IPS-11a (cell line): Measurements from ENCODE around the gene SAMD11.
"Not testable (repeated sequence)": the region's sequence is repeated elsewhere in the genome, so short reads cannot be mapped to it uniquely, and the experiment has no call there.

Experiments
- H3K4me3 ChIP-seq: one replicate; pipeline ENCODE4 v1.5.1; 2013; ENCODE audit warnings: low read depth, low read length, control low read depth

SAMD11 gene

DNA sequence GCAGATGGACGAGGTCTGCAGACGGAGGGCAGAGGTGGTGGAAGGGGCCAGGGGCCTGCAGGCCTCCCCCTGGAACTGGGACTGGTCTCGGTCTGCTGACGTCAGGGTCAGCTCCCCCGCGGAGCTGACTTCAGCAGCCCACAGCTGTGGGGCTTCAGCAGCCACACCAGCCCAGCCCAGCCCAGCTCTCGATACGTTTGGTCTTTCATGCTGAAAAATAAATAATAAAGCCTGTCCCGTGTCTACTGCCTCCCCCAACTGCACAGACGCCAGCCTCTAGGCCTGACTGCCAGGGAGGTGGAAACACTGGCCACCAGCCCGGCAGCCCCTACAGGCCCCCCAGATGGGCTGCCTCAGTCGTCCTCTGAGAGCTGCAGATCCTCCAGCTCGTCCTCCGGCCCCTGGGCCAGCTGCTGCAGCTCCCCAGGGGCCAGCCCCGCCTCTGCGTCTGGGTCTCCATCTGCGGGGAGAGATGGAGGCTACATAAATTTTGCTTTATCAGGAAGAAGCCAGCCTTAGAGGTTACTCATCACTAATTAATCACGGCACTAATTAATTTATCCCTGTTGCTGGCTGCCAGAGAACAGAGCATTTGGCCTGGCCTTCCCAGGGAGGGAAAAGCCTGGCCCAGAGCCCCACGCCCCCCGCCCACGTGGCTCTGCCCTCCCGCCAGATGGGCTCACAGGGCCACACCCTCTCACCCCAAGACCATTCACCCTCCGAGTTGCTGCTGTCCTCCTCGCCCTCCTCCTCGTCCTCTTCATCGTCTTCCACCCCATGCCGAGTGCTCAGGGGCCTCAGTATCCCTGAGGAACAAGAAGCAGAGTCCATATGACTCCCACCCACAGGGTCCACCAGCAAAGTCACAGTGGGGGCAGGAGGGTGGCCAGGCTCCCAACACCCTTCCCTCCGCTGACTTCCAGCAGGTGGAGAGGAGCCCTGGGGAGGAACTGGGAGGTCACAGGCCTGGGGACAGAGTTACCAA is 20.9 kb downstream of the SAMD11 start:
- no peak overlapping the region for H3K4me3 ChIP-seq

GRCh38 chr1:945688-946556 is 22.2 kb downstream of the SAMD11 start:
- no peak overlapping the region for H3K4me3 ChIP-seq

DNA sequence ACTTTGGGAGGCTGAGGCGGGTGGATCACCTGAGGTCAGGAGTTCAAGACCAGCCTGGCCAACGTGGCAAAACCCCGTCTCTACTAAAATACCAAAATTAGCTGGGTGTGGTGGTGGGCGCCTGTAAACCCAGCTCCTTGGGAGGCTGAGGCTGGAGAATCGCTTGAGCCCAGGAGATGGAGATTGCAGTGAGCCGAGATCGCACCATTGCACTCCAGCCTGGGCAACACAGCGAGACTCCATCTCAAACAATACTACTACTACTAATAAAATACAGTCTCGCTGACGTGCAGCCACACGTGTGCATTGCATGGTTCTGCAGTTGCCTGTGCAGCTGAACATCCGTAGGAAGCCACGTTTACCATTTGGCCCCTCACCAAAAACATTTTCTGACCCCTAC is 23.1 kb downstream of the SAMD11 start:
- H3K4me3 ChIP-seq = not testable (repeated sequence)

DNA sequence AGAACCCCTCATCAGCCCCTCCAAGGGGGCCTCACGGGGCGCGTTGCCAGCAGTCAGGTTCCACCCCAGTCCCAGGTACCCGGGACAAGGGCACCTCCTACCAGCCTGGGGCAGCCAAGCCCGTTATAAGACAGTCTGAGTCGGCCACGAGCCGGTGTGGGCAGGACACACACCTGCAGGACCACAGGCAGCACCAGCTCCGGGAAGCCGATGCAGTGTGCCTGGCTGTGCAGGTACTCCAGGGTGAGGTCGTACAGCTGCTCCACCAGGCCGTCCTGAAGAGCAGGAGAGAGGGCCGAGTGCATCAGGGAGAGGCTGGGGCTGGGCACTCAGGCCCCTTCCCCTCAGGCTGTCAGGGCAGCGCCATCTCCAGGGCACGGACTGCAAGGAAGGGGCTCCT is 24.2 kb downstream of the SAMD11 start:
- H3K4me3 ChIP-seq = no peak overlapping the region

DNA sequence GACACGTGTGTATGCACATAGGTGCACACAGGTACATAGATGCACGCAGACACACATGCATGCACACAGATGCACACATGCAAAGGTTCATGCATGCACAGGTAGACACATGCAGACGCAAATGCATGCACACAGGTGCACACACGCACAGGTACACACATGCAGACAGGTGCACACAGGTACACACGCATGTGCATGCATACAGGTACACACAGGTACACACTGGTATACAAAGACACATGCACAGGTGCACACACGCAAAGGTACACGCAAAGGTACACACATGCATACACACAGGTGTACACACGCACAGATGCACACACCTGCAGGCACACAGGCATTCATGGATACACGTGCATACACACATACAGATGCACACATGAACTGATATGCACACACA is 26.5 kb downstream of the SAMD11 start:
- no peak overlapping the region for H3K4me3 ChIP-seq

DNA sequence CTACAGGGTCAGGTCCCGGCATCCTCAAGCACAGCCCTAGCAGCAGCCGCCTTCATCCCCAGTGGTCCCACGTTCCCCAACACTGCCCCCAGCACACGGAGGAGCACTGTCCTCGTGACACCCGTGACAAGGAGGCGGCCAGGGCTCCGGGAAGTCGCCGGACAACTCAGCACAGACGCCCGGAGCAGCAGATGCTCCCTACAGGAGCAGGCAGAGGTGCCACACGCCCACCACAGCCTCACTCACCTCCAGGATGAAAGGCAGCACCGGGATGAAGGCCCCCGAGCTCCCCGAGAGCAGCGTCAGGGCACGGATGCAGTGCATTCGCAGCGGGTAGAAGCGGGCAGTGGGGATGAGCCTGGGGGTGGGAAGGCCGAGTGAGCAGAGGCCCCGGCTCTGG is 27.2 kb downstream of the SAMD11 start:
- no peak overlapping the region for H3K4me3 ChIP-seq

GRCh38 chr1:951364-951763 is 27.6 kb downstream of the SAMD11 start:
- no peak overlapping the region for H3K4me3 ChIP-seq

DNA sequence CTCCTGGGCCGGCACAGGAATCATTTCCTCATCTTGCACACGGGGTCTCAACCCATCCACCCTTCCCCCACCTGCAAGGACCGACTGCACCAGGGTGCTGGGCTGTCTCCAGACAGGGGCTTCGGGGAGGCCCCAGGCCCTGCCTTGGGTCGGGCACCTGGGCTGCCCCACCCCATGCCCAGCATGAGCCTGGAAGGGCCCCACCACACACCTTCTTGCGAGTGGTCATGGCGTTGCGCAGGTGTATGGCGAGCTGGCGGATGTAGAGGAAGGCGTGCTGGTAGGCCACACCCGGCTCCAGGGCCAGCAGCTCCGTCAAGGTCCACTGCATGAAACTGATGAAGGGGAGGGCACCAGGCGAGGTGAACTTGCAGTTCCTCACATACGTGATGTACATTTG is 28.5 kb downstream of the SAMD11 start:
- no peak overlapping the region for H3K4me3 ChIP-seq

- H3K4me3 ChIP-seq = no peak overlapping the region
These were observed 28.9 kb downstream of the SAMD11 start for GRCh38 chr1:952603-953002.

DNA sequence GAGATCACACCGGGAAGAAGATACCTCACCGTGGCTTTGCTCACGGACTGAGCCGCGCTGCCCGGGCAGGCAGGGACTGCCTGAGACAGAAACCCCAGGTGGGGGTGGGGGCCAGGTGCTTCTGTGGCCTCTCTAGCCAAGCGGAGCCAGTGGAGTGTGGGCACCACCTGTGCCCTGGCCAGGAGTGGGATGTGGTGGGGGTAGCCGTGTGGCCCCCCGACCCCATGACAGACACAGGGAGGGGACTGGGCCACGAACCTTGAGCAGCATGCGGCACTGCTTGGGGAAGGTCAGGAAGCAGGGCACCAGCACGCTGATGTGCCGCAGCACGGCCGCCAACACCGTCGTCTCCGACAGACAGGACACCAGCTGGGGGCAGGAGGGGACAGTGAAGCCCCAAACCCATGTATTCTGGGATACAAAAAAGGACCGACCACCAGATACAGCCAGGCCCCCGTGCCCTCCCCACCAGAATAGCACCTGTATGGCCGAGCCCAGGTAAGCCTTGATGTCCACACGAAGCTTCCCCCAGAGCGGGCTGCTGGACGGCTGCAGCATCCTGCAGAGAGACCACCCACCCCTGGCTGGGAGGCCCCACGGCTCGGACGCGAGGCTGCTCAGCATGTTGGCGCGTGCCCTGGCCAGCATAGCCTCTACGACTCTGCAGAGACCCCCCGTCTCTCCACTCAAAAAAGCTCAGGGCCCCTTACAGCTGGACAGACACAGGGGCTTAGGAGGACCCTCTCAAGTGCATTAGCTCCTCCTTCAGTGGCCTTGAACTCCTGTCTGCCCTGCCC is 30.0 kb downstream of the SAMD11 start:
- H3K4me3 ChIP-seq = no peak overlapping the region

GRCh38 chr1:954927-955326 is 31.2 kb downstream of the SAMD11 start:
- H3K4me3 ChIP-seq = no peak overlapping the region

GRCh38 chr1:955474-955873 is 31.8 kb downstream of the SAMD11 start:
- H3K4me3 ChIP-seq = no peak overlapping the region

GRCh38 chr1:956636-957035 is 32.9 kb downstream of the SAMD11 start:
- no peak overlapping the region for H3K4me3 ChIP-seq

DNA sequence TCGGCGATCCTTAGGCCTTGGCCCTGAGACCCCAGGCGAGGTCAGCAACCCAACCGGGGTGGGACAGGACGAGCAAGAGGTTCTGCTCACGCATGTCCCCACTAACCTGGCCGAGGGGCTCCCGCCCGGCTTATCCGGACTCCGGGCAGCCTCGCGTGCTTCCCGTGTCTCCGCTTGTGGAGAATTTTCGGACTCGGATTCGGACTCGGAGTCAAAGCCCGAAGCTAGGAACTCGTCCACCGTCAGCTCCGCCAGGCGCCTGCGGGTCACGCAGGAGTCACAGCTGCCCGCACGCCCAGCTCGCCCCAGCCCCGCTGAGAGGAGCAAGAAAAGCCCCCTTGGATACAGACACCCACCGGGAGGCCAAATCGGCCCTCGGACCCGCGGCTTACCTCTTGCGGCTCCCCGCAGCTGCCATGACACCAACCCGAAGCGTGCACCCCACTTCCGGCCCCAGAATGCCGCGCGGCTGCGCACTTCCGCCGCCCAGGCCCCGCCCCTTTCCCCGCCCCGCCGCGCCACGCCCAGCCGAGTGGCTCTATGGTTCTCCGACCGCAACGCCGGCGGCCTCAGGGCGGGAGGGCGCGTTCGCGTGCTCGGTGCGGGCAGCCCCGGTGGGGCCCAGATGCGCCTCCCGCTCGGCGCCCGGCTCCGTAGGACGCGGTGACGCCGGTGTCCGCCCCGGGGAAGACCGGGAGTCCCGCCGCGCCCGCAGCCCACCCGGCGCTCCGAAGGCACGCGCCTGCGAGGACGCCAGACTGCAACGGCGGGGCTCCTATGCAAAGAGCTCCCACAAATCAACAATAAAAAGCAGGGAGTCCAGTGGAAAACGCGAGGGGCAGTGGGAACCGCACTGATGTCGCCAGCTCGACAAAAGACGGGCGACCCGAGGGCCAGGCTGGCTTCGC is 35.4 kb downstream of the SAMD11 start, which contains the start of gene NOC2L:
TSS of gene NOC2L (minus strand) at position 434 of the 908 bp plus-strand sequence. CDS start at position 418, 16 bp downstream.
- peak within 1 kb of the TSS; percentile 99 for H3K4me3 ChIP-seq

- H3K4me3 ChIP-seq = no peak overlapping the region
These were observed 36.1 kb downstream of the SAMD11 start for GRCh38 chr1:959731-960362.

DNA sequence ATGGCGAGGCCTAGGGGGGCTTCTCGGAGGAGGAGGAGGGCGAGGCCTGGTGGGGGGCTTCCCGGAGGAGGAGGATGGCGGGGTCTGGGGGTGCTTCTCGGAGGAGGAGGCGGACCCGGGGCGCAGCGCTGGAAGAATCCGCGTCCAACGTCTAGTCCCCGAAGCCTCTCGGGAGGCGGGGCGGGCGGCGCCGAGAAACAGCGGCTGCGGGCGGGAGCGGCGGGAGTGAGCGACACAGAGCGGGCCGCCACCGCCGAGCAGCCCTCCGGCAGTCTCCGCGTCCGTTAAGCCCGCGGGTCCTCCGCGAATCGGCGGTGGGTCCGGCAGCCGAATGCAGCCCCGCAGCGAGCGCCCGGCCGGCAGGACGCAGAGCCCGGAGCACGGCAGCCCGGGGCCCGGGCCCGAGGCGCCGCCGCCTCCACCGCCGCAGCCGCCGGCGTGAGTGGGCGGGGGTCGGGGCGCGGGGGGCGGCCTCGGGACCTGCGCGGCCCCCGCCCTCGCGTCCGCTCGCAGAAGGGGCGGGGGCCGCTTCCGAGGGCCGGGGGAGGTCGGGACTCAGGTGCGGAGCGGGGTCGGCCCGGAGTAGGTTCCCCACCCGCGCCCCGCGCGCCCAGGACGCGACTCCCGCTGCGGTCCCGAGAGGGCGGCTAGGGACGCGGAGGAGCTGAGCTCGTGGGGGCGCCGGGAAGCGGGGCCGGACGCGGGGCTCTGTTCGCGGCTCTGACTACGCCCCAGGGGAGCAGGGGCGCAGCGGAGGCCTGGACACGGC is 36.8 kb downstream of the SAMD11 start, which contains the start of gene KLHL17:
TSS of gene KLHL17 (plus strand) at position 222 of the 769 bp plus-strand sequence. CDS start at position 332, 110 bp downstream.
- peak within 1 kb of the TSS; percentile 48 for H3K4me3 ChIP-seq

DNA sequence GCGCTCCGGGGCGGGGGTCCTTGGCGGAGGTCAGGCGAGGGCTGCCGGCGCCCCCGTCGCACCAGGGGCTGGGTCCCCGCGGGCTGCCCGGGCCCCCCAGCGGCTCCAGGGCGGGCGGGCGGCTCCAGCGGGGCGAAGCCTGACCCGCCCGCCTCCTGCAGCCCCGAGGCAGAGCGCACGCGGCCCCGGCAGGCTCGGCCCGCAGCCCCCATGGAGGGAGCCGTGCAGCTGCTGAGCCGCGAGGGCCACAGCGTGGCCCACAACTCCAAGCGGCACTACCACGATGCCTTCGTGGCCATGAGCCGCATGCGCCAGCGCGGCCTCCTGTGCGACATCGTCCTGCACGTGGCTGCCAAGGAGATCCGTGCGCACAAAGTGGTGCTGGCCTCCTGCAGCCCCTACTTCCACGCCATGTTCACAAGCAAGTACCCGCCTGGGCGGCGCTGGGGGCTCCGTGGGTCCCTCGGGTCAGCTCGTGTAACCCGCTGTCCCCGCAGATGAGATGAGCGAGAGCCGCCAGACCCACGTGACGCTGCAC is 37.5 kb downstream of the SAMD11 start:
- H3K4me3 ChIP-seq = peak overlapping the region; percentile 48
